Trophoblast cell (in vitro differentiated cells and primary cell): ENCODE measurements around the gene CFAP141.

Experiments
- DNase-seq, 2 donors: peaks; one replicate each; pipeline ENCODE4 v3.0.0-alpha.2; 2016
- H2AFZ ChIP-seq: 2 replicates; pipeline ENCODE4 v1.6.1; 2013; ENCODE audit warnings: low read length, moderate library complexity, mild to moderate bottlenecking; ENCODE audit not compliant: insufficient read depth, poor library complexity
- H2AK5ac ChIP-seq: 2 replicates; pipeline ENCODE4 v1.6.1; 2013; ENCODE audit warnings: mild to moderate bottlenecking, low read length
- H2BK120ac ChIP-seq: 2 replicates; pipeline ENCODE4 v1.6.1; 2013; ENCODE audit warnings: low read length, mild to moderate bottlenecking, moderate library complexity; ENCODE audit not compliant: insufficient read depth, poor library complexity
- H2BK12ac ChIP-seq: 2 replicates; pipeline ENCODE4 v1.6.1; 2013; ENCODE audit warnings: mild to moderate bottlenecking, low read length, moderate library complexity
- H2BK5ac ChIP-seq: 2 replicates; pipeline ENCODE4 v1.6.1; 2013; ENCODE audit warnings: low read length, low read depth, moderate library complexity, mild to moderate bottlenecking; ENCODE audit not compliant: poor library complexity
- H3K14ac ChIP-seq: 2 replicates; pipeline ENCODE4 v1.6.1; 2013; ENCODE audit warnings: mild to moderate bottlenecking, low read length
- H3K18ac ChIP-seq: 2 replicates; pipeline ENCODE4 v1.6.1; 2013; ENCODE audit warnings: mild to moderate bottlenecking, low read length
- H3K23ac ChIP-seq: 2 replicates; pipeline ENCODE4 v1.6.1; 2013; ENCODE audit warnings: low read length
- H3K27ac ChIP-seq: 2 replicates; pipeline ENCODE4 v1.5.1; 2013; ENCODE audit warnings: low read depth, mild to moderate bottlenecking, inconsistent platforms, low read length, moderate library complexity
- H3K27me3 ChIP-seq: 2 replicates; pipeline ENCODE4 v1.6.1; 2013; ENCODE audit warnings: inconsistent platforms, mild to moderate bottlenecking, low read length, moderate library complexity; ENCODE audit not compliant: insufficient read depth
- H3K36me3 ChIP-seq, 2 experiments: 1 replicate in 1 of 2; 2 replicates in 1 of 2; pipeline ENCODE4 v1.6.1; 2013; ENCODE audit warnings: low read length in 2 of 2, mild to moderate bottlenecking in 2 of 2, moderate library complexity in 1 of 2; ENCODE audit not compliant: insufficient read depth in 2 of 2, control insufficient read depth in 1 of 2
- H3K4ac ChIP-seq: 2 replicates; pipeline ENCODE4 v1.6.1; 2013; ENCODE audit warnings: low read depth, mild to moderate bottlenecking, low read length, moderate library complexity
- H3K4me1 ChIP-seq, 2 experiments: 1 replicate in 1 of 2; 2 replicates in 1 of 2; pipeline ENCODE4 v1.6.1; 2013; ENCODE audit warnings: low read length in 2 of 2, mild to moderate bottlenecking in 2 of 2, moderate library complexity in 1 of 2; ENCODE audit not compliant: insufficient read depth in 2 of 2, control insufficient read depth in 1 of 2
- H3K4me2 ChIP-seq: 2 replicates; pipeline ENCODE4 v1.6.1; 2013; ENCODE audit warnings: inconsistent platforms, mild to moderate bottlenecking, low read length, moderate library complexity
- H3K4me3 ChIP-seq: 2 replicates; pipeline ENCODE4 v1.5.1; 2013; ENCODE audit warnings: mild to moderate bottlenecking, low read depth, low read length, inconsistent platforms
- H3K79me1 ChIP-seq: one replicate; pipeline ENCODE4 v1.6.1; 2013; ENCODE audit warnings: low read length
- H3K79me2 ChIP-seq: 2 replicates; pipeline ENCODE4 v1.6.1; 2013; ENCODE audit warnings: low read length, mild to moderate bottlenecking; ENCODE audit not compliant: control insufficient read depth, insufficient read depth, poor library complexity
- H3K9ac ChIP-seq: 2 replicates; pipeline ENCODE4 v1.6.1; 2013; ENCODE audit warnings: mild to moderate bottlenecking, low read length
- H3K9me3 ChIP-seq: 2 replicates; pipeline ENCODE4 v1.6.1; 2013; ENCODE audit warnings: low read depth, mild to moderate bottlenecking, control low read depth, inconsistent platforms, low read length; ENCODE audit not compliant: insufficient read depth
- H4K12ac ChIP-seq: 2 replicates; pipeline ENCODE4 v1.6.1; 2013; ENCODE audit warnings: low read depth, mild to moderate bottlenecking, low read length, moderate library complexity
- H4K8ac ChIP-seq: 2 replicates; pipeline ENCODE4 v1.6.1; 2013; ENCODE audit warnings: low read depth, mild to moderate bottlenecking, low read length, moderate library complexity
- H4K91ac ChIP-seq: one replicate; pipeline ENCODE4 v1.6.1; 2013; ENCODE audit warnings: low read depth, mild to moderate bottlenecking, low read length, moderate library complexity
- WGBS: extraction: QIAGEN DNeasy Blood & Tissue Kit; methylation state at CpG from one replicate; pipeline ENCODE4 v1.1.7; 2013; ENCODE audit warnings: missing lambda C conversion rate; ENCODE audit not compliant: insufficient read length, insufficient coverage; ENCODE audit errors: extremely low coverage; 5-methylcytosine and 5-hydroxymethylcytosine counted together

CFAP141 gene

DNA sequence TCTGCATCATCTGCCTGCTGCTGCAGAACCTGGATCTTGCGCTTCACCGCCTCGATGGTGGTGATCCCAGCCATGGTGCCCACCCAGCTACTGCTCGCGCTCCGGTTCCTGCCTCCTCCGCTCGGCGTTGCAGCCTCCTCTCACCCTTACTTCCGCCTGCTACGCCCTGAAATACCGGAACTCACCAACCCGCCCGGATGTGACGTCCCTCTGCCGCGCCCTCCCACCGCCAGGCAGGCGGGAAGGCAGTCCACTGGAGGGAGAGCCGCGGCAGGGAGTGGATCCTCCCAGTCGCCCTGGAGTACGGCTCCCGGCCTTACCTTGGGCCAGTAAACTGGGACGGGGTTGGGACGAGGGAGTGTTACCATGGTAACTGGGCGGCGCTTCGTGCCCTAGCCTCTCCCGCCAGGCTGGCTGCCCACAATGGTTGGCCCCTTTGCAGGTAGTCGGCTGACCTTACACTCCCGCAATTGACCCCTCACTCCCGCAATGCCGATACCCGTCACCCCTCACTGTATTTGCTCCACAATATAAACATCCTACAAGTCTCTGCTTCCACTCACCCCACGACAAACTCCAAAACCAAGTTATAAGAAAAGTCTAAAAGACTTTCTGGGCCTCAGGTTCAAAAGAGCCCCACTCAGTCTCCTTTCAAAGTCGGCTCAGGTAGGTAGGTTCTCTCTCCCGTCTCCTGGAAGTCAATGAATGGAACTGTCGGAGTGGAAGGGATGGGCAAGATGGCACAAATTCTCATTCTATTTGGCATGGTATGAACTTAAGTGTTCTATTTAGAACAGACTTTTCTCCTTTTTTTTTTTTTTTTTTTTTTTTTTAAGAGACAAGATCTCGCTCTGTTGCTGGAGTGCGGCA lies 22.9 kb downstream of the CFAP141 start:
- H4K12ac ChIP-seq, result peak overlapping the region; percentile 65
- H2AFZ ChIP-seq, result peak overlapping the region; percentile 64
- H3K36me3 ChIP-seq, result no peaks in the 10 kb centered on the region
- H2BK120ac ChIP-seq, result peak overlapping the region; percentile 28
- no peak overlapping the region for H3K23ac ChIP-seq
- DNase-seq, result peak; percentile 99
- peaks cover 26% of the 10 kb centered on the region for H3K79me2 ChIP-seq
- H2AK5ac ChIP-seq, result peak overlapping the region; percentile 81
- peak overlapping the region; percentile 67 for H3K27ac ChIP-seq
- H3K9me3 ChIP-seq, result no peaks in the 10 kb centered on the region
- WGBS, result no CpG with 5 or more reads among the region's 41 CpGs
- peak overlapping the region; percentile 99 for H3K4me3 ChIP-seq
- peak overlapping the region; percentile 74 for H3K4me2 ChIP-seq
- H3K9ac ChIP-seq, result peak overlapping the region; percentile 95
- peaks cover 15% of the 10 kb centered on the region for H3K79me1 ChIP-seq
- peaks cover 13 to 15% of the 10 kb centered on the region in 2 experiments for H3K4me1 ChIP-seq
- H3K18ac ChIP-seq, result peak overlapping the region; percentile 43
- H2BK12ac ChIP-seq, result no peak overlapping the region
- no peaks in the 10 kb centered on the region for H3K27me3 ChIP-seq
- peak overlapping the region; percentile 91 for H4K91ac ChIP-seq
- H3K4ac ChIP-seq, result peak overlapping the region; percentile 84
- H3K14ac ChIP-seq, result peak overlapping the region; percentile 75
- H2BK5ac ChIP-seq, result peak overlapping the region; percentile 71
- H4K8ac ChIP-seq, result peak overlapping the region; percentile 77

- H3K18ac ChIP-seq, result peak overlapping the region; percentile 43
These were observed 23.6 kb downstream of the CFAP141 start for GRCh38 chr1:154182344-154183045.

DNA sequence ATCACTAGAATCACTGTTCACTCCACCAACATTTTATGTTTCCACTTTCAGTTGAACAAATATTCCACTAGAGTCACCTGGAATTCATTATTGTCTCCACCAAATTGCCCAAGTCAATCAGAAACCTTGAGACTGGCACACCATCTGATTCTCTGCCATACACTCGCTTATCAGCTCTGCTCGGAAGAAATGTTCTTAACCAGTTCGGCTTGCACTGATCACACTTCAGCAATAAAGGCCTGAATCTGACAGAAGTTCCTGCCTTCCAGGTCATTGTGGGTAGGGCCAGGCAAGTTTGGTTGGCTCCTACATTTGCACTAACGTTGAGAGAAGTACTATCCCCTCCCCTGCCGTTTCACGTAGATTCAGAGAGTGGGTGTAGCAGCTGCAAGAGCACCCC lies 24.2 kb downstream of the CFAP141 start:
- H3K4ac ChIP-seq, result peak overlapping the region; percentile 84
- H3K9me3 ChIP-seq, result no peaks in the 10 kb centered on the region
- H3K79me1 ChIP-seq, result peaks cover 15% of the 10 kb centered on the region
- peak overlapping the region; percentile 2 for H4K12ac ChIP-seq
- peak overlapping the region; percentile 2 for H3K18ac ChIP-seq
- peak overlapping the region; percentile 99 for H3K4me3 ChIP-seq
- WGBS, result no CpG with 5 or more reads among the region's 6 CpGs
- H2AFZ ChIP-seq, result no peak overlapping the region
- no peaks in the 10 kb centered on the region for H3K27me3 ChIP-seq
- H3K14ac ChIP-seq, result peak overlapping the region; percentile 75
- DNase-seq, result peak in 1 of 2 donors; percentile 43
- no peak overlapping the region for H2BK120ac ChIP-seq
- H2BK5ac ChIP-seq, result peak overlapping the region; percentile 27
- peak overlapping the region; percentile 60 for H4K91ac ChIP-seq
- H3K4me2 ChIP-seq, result peak overlapping the region; percentile 74
- peaks cover 13 to 22% of the 10 kb centered on the region in 2 experiments for H3K4me1 ChIP-seq
- peak overlapping the region; percentile 95 for H3K9ac ChIP-seq
- H3K23ac ChIP-seq, result no peak overlapping the region
- H3K36me3 ChIP-seq, result peaks cover 0 to 3% of the 10 kb centered on the region in 2 experiments
- H2BK12ac ChIP-seq, result no peak overlapping the region
- H4K8ac ChIP-seq, result peak overlapping the region; percentile 77
- H3K27ac ChIP-seq, result peak overlapping the region; percentile 67
- peak overlapping the region; percentile 73 for H2AK5ac ChIP-seq
- H3K79me2 ChIP-seq, result peaks cover 36% of the 10 kb centered on the region

More at GRCh38 chr1:154182344-154183045, 23.6 kb downstream of the CFAP141 start:
- Histone ChIP-seq H4K12ac (peak overlapping the region; percentile 65), H3K79me1 (peaks cover 15% of the 10 kb centered on the region), H2BK12ac (no peak overlapping the region), H3K27ac (peak overlapping the region; percentile 67), H2AFZ (peak overlapping the region; percentile 48), H4K91ac (peak overlapping the region; percentile 91), H3K79me2 (peaks cover 32% of the 10 kb centered on the region), H3K4me2 (peak overlapping the region; percentile 74), H2BK120ac (peak overlapping the region; percentile 28), H2AK5ac (peak overlapping the region; percentile 81), H4K8ac (peak overlapping the region; percentile 77), H3K27me3 (no peaks in the 10 kb centered on the region), H3K9ac (peak overlapping the region; percentile 95), H3K9me3 (no peaks in the 10 kb centered on the region), H3K4ac (peak overlapping the region; percentile 84), H3K14ac (peak overlapping the region; percentile 75), H3K4me1 (peaks cover 13 to 18% of the 10 kb centered on the region in 2 experiments), H3K36me3 (peaks cover 0 to under 1% of the 10 kb centered on the region in 2 experiments), H2BK5ac (peak overlapping the region; percentile 71), H3K4me3 (peak overlapping the region; percentile 99), H3K23ac (no peak overlapping the region)
- no CpG with 5 or more reads among the region's 35 CpGs for WGBS
- peak; percentile 24 to 53 for DNase-seq

DNA sequence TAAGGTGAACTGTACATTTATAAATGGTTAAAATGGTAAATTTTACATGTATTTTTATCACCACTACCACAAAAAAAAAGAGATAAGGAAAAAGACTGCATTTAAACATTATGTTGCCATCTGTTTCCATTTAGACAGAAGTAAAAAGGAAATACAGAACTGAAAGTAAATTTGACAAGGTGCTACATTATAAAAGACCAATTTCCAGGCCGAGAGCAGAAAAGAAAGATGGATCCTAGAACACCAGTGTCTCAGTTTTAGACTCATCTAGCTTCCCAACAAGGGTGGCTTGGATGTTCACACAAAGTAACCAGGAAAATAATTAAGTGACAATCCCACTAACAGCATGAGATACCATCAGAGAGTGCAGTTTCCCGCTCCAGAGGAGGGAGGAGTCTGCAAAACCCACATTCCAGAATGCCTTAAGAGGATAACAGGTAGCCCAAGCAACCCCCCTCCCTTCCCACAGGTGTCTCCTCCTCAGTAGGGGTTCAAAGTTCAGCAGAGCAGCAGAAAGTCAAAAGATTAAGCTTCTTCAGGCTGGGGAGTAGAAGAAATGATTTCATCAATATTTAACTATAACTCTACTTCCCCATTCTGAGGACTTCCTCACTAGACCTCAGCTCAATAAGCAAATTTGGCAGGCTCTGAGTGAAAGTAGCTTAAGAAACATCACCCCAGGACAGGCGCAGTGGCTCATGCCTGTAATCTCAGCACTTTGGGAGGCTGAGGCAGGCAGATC lies 26.0 kb downstream of the CFAP141 start:
- no peak overlapping the region for H2BK5ac ChIP-seq
- H3K27me3 ChIP-seq, result no peaks in the 10 kb centered on the region
- H2BK12ac ChIP-seq, result no peak overlapping the region
- no peak overlapping the region for H3K27ac ChIP-seq
- H3K79me2 ChIP-seq, result peaks cover 36% of the 10 kb centered on the region
- H3K23ac ChIP-seq, result no peak overlapping the region
- no peak overlapping the region for H3K4me3 ChIP-seq
- no peak for DNase-seq
- peak overlapping the region; percentile 27 for H3K4me2 ChIP-seq
- no CpG with 5 or more reads among the region's 3 CpGs for WGBS
- H3K36me3 ChIP-seq, result peaks cover 5 to 10% of the 10 kb centered on the region in 2 experiments
- no peaks in the 10 kb centered on the region for H3K9me3 ChIP-seq
- no peak overlapping the region for H2AFZ ChIP-seq
- peaks cover 13 to 24% of the 10 kb centered on the region in 2 experiments for H3K4me1 ChIP-seq
- H2BK120ac ChIP-seq, result no peak overlapping the region
- no peak overlapping the region for H3K18ac ChIP-seq
- H3K79me1 ChIP-seq, result peaks cover 15% of the 10 kb centered on the region
- H3K4ac ChIP-seq, result peak overlapping the region; percentile 74
- no peak overlapping the region for H3K14ac ChIP-seq
- H4K12ac ChIP-seq, result no peak overlapping the region
- no peak overlapping the region for H2AK5ac ChIP-seq
- H4K8ac ChIP-seq, result no peak overlapping the region
- H3K9ac ChIP-seq, result no peak overlapping the region
- no peak overlapping the region for H4K91ac ChIP-seq
